Effector memory CD4-positive, alpha-beta T cell (primary cell): ENCODE data around the gene DPF3.

ENCODE experiments used
- DNase-seq, 3 donors: peaks; one replicate each; pipeline ENCODE4 v3.0.0-alpha.2; 2020
- H3K27ac ChIP-seq: 2 replicates; pipeline ENCODE4 v1.7.0; 2013; ENCODE audit warnings: mild to moderate bottlenecking, low read length, moderate library complexity; ENCODE audit not compliant: insufficient read depth, poor library complexity, severe bottlenecking
- H3K27me3 ChIP-seq: replicated peaks from 2 replicates; pipeline ENCODE4 v1.7.0; 2013; ENCODE audit warnings: mild to moderate bottlenecking, low read length; ENCODE audit not compliant: insufficient read depth, control insufficient read depth, poor library complexity, severe bottlenecking
- H3K36me3 ChIP-seq: 2 replicates; pipeline ENCODE4 v1.7.0; 2013; ENCODE audit warnings: mild to moderate bottlenecking, low read length, moderate library complexity; ENCODE audit not compliant: control insufficient read depth, insufficient read depth
- H3K4me1 ChIP-seq: 2 replicates; pipeline ENCODE4 v1.7.0; 2013; ENCODE audit warnings: low read length, mild to moderate bottlenecking; ENCODE audit not compliant: control insufficient read depth, insufficient read depth, poor library complexity, severe bottlenecking
- H3K4me3 ChIP-seq: 2 replicates; pipeline ENCODE4 v1.7.0; 2013; ENCODE audit warnings: low read length, low read depth, mild to moderate bottlenecking; ENCODE audit not compliant: insufficient read depth, poor library complexity, severe bottlenecking
- H3K9me3 ChIP-seq: 2 replicates; pipeline ENCODE4 v1.7.0; 2013; ENCODE audit warnings: mild to moderate bottlenecking, low read length, moderate library complexity; ENCODE audit not compliant: control insufficient read depth

Gene DPF3

DNA sequence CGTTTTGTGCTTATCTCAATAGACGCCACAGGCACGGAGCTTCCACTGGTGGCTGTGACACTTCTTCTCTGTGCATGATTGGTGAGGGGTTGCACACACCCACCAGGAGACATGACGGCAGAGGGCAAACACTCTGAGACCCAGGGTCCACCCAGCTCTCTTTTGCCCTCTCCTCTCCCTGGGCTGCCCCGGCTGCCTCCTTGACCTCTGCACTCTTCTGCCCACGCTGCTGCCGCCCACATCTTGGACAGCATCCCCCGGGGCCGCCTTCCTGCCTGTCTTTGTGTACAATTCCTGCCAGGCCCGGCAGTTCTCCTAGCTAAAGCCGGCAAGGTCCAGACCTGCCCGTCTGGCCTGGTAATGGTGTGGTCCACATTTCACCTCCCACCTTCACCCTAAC is 44.7 kb downstream of the DPF3 start:
- Histone ChIP-seq H3K27me3 (no peaks in the 10 kb centered on the region), H3K36me3 (no peaks in the 10 kb centered on the region), H3K4me3 (no peak overlapping the region), H3K27ac (no peak overlapping the region), H3K4me1 (no peaks in the 10 kb centered on the region), H3K9me3 (no peaks in the 10 kb centered on the region)
- DNase-seq, result no peak

DNA sequence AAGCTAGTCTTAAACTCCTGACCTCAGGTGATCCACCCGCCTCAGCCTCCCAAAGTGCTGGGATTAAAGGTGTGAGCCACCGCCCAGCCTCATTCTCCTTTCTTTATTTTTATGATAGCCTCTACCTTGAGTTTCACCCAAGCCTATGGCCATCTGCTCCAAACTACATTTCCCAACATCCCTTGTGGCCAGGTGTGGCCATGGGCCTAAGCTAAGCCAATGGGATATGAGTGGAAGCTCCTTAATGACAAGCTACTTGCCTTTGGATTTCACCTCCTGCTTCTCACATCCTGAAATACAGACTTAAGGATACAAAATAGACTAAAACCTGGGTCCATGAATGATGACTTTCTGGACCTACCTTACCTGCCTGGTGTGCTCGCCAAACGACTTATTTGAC is 46.2 kb downstream of the DPF3 start:
- no peaks in the 10 kb centered on the region for H3K9me3 ChIP-seq
- no peaks in the 10 kb centered on the region for H3K4me1 ChIP-seq
- DNase-seq, result no peak
- H3K4me3 ChIP-seq, result no peak overlapping the region
- H3K27me3 ChIP-seq, result no peaks in the 10 kb centered on the region
- no peak overlapping the region for H3K27ac ChIP-seq
- H3K36me3 ChIP-seq, result no peaks in the 10 kb centered on the region

DNA sequence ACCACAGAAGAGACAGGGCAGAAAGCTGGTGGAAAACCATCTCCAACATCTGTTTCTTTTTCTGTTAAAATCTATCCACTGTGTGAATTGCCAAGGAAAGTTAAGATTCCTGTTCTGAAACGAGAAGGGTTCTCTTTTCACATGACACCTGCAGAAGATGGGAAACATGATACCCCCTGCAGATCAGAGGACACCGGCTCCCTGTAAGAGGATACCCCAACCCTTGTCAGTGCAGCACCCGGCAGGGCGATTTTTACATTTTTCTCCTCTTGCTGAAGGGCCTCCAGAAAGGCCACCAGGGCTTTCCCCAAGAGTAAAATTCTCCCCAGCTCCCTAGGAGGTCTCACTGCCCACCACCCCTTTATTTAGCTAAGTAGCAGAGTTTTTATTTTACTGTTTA is 48.2 kb downstream of the DPF3 start:
- Histone ChIP-seq H3K4me1 (no peaks in the 10 kb centered on the region), H3K9me3 (no peaks in the 10 kb centered on the region), H3K27ac (no peak overlapping the region)

DNA sequence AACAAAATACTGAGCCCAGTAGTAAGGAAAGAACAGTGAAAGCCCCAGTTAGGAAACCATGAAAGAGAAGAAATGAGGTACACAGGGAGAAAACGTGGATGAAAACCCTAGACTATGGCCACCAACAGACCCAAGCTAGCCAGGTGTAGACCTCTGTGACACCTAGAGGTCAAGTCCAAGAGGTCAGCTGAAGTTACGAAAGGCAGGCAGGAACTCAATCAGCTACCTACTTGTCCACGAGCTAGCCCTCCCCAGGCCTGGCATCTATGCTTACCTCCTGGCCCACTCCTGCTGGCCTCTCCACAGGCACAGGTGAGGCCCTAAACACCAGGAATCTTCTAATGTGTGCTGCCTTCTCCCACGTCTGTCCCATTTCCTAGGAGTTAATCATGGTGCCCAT is 48.7 kb downstream of the DPF3 start:
- Histone ChIP-seq H3K4me3 (no peak overlapping the region), H3K9me3 (no peaks in the 10 kb centered on the region), H3K4me1 (no peaks in the 10 kb centered on the region), H3K27ac (no peak overlapping the region), H3K36me3 (no peaks in the 10 kb centered on the region), H3K27me3 (no peaks in the 10 kb centered on the region)
- DNase-seq, result no peak

More for the DNA sequence above, 48.2 kb downstream of the DPF3 start:
- Histone ChIP-seq H3K27me3 (no peaks in the 10 kb centered on the region), H3K4me3 (no peak overlapping the region), H3K36me3 (no peaks in the 10 kb centered on the region)
- DNase-seq, result no peak

DNA sequence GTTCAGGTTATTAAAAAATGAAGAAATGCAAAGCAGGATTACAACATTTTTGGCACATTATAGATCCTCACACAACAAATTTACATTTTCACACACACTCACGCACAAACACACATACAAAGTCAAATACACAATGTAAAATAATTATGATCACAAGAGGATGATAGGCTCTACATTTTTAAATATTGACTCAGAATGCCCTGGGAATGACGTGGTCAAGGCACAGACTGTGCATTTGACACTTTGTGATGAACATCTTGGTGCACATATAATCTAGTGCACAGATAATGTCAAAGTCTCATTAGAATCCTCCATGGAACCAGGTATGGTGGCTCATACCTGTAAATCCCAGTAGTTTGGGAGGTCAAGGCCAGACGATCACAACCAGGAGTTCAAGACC is 49.4 kb downstream of the DPF3 start:
- no peak overlapping the region for H3K4me3 ChIP-seq
- no peak overlapping the region for H3K27ac ChIP-seq
- no peak for DNase-seq
- H3K27me3 ChIP-seq, result no peaks in the 10 kb centered on the region
- no peaks in the 10 kb centered on the region for H3K9me3 ChIP-seq
- H3K4me1 ChIP-seq, result no peaks in the 10 kb centered on the region
- no peaks in the 10 kb centered on the region for H3K36me3 ChIP-seq

DNA sequence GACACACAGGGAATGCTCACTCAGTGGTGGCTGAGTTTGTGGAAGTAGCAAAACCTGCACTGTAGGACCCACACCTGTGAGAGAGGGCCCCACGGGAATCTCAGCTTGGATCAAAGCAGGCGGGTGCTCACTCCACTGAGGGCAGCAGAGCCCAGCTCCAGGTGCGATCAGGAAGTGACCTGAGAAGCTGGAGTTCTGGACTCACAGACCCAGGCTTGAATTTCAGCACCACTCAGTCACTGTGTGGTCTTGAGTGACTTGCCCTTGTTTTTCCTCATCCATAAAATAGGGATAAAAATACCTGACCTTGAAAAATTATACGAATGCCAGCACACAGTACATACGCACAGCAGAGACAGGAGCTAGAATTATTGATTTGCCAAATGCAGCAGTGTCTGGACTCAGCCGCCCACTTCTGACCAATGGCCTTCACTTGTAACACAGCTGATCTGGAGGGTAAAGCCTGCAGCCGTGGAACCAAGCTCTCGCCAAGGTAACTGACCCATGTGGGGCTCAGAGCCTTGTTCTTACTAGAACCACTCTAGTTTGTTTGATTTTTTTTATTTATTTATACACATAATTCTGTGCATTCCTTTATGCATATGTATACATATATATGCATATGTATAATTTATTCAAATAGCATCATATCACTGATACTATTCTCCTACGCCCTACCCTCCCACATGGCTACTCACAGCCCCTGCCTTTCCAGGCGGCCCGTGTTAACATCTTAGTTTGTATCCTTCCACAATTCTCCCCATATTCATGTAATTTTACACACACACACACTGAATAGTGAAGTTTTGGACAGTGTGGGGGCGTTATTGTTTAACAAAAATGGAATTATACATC is 53.9 kb downstream of the DPF3 start:
- H3K36me3 ChIP-seq, result no peaks in the 10 kb centered on the region
- H3K4me3 ChIP-seq, result no peak overlapping the region
- no peak for DNase-seq

DNA sequence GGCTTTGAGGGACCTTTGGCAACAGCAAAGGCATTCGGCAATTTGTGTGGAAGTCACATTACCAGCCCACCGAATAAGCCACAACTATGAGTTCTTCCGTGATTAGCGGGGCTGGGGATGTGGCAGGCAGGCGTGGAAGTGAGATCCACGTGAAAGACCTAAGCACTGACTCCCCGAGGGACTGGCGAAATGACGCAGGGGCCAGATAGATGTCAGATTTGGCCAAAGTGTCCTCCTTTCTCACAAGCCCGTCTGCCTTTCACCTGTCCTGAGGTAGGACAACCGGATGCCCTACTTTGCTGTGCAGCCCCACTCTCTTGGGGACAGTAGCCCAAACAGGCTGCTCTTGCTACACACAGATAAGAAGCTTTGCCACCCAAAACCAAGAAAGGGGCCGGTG is 54.5 kb downstream of the DPF3 start:
- Histone ChIP-seq H3K9me3 (no peaks in the 10 kb centered on the region), H3K27ac (no peak overlapping the region), H3K4me3 (no peak overlapping the region), H3K36me3 (no peaks in the 10 kb centered on the region), H3K4me1 (no peaks in the 10 kb centered on the region), H3K27me3 (no peaks in the 10 kb centered on the region)
- DNase-seq, result no peak

More for the DNA sequence above, 53.9 kb downstream of the DPF3 start:
- no peaks in the 10 kb centered on the region for H3K27me3 ChIP-seq
- no peaks in the 10 kb centered on the region for H3K9me3 ChIP-seq
- H3K27ac ChIP-seq, result no peak overlapping the region
- H3K4me1 ChIP-seq, result no peaks in the 10 kb centered on the region

DNA sequence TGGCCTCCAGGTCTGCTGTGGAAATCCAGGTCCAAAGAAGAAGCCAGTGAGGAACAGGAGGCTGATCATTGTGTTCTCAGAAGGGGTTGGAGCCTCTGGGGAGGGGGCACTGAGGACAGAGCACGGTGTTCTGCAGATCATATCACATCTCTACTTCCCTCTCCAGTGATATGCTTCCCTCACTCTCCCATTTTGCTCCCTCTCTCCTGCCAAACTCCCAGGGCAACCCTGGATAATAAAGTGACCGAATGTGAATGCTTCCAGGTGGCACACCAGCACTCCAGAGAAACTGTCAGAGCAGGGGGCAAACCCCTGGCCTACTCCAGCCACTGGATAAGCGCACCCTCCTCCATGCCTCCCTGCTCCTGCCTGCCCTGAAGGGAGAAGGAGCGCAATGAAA is 57.8 kb downstream of the DPF3 start:
- no peaks in the 10 kb centered on the region for H3K4me1 ChIP-seq
- H3K4me3 ChIP-seq, result no peak overlapping the region
- no peak for DNase-seq

DNA sequence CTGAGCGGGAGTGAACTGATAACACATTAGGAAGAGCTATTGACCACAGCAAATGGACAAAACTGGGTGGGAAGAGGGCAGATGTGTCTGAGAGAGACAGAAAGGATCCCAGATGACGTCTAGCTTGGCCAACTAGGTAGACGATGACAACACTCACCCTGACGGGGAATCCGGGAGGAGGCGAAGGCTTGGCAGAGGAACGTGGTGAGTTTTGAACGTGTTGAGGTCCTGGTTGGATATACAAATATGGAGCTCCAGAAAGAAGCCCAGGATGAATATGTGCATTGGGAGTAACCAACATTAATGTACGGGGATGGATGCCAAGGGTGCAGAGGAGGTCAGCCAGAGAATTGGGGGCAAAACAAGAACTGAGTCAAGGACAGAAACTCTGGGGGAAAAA is 60.7 kb downstream of the DPF3 start:
- DNase-seq, result no peak
- Histone ChIP-seq H3K27me3 (no peaks in the 10 kb centered on the region), H3K9me3 (no peaks in the 10 kb centered on the region), H3K4me3 (no peak overlapping the region), H3K36me3 (no peaks in the 10 kb centered on the region), H3K4me1 (no peaks in the 10 kb centered on the region), H3K27ac (no peak overlapping the region)

More for the DNA sequence above, 57.8 kb downstream of the DPF3 start:
- H3K27ac ChIP-seq, result no peak overlapping the region
- H3K27me3 ChIP-seq, result no peaks in the 10 kb centered on the region
- H3K36me3 ChIP-seq, result no peaks in the 10 kb centered on the region
- no peaks in the 10 kb centered on the region for H3K9me3 ChIP-seq

DNA sequence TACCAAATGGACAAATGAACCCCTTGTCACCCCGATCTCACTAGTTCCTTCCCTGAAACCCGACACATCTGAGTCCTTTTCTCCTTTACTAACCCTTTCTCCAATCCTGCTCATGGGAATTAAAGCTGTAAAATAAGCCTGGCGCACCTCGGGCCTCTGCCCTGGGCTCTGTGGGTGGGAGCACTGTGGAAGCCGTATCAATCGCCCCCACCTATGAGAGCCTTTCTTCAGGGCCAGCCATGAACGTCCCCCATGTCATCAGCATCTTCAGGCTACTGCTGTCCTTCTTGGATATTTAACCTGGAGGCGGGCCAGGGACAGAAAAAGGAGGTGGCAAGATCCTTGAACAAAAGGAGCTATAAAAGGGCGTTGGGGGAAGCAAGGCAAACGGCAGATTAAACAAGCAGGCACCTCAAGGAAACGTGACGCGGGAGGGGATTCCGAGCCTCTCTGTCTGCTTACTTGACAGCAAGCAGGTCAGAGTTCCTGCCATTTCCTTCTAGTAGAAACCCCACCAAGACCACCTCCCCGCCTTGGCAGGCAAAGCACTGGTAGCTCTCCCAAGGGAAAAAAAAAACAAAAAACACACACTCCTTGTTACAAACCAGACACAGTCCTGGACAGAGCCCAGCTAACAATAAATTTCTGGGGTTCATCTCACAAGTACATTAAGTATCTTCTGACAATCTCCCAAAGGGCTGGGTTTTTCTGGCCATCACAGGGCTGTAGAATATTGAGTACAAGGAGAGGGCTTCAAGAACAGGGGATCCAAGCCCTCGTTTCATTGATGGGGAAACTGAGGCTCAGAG is 62.9 kb downstream of the DPF3 start:
- no peaks in the 10 kb centered on the region for H3K27me3 ChIP-seq
- H3K27ac ChIP-seq, result no peak overlapping the region
- H3K4me1 ChIP-seq, result no peaks in the 10 kb centered on the region
- no peak for DNase-seq
- no peaks in the 10 kb centered on the region for H3K9me3 ChIP-seq
- no peak overlapping the region for H3K4me3 ChIP-seq
- H3K36me3 ChIP-seq, result no peaks in the 10 kb centered on the region
